GM13976 (cell line): Measurements from ENCODE around the gene TBC1D22A.

Source experiments
- DNase-seq: peaks from one replicate; pipeline ENCODE4 v3.0.0; 2012; ENCODE audit warnings: low spot score
- in situ Hi-C: fragments of 300-500 bp; cut with MboI; formaldehyde crosslinking; loops from one replicate; pipeline ENCODE4 v1.12.0; 2022; ENCODE audit warnings: low sequenced_read_pairs, mixed read lengths, inconsistent platforms; ENCODE audit not compliant: unreplicated experiment
- TF ChIP-seq, protein P1 (sequence below): IDR thresholded peaks from 2 replicates; pipeline ENCODE4 v1.5.1; 2012; ENCODE audit warnings: borderline replicate concordance, mild to moderate bottlenecking; ENCODE audit not compliant: insufficient read depth; ENCODE audit errors: extremely low read depth, missing control alignments, control extremely low read depth

TBC1D22A gene

GRCh38 chr22:47130883-47131631, 368.6 kb downstream of the TBC1D22A start:
- in situ Hi-C loops, result no loop called here
- no peak for DNase-seq
- TF ChIP-seq, protein P1, sequence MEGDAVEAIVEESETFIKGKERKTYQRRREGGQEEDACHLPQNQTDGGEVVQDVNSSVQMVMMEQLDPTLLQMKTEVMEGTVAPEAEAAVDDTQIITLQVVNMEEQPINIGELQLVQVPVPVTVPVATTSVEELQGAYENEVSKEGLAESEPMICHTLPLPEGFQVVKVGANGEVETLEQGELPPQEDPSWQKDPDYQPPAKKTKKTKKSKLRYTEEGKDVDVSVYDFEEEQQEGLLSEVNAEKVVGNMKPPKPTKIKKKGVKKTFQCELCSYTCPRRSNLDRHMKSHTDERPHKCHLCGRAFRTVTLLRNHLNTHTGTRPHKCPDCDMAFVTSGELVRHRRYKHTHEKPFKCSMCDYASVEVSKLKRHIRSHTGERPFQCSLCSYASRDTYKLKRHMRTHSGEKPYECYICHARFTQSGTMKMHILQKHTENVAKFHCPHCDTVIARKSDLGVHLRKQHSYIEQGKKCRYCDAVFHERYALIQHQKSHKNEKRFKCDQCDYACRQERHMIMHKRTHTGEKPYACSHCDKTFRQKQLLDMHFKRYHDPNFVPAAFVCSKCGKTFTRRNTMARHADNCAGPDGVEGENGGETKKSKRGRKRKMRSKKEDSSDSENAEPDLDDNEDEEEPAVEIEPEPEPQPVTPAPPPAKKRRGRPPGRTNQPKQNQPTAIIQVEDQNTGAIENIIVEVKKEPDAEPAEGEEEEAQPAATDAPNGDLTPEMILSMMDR, result no peak

DNA sequence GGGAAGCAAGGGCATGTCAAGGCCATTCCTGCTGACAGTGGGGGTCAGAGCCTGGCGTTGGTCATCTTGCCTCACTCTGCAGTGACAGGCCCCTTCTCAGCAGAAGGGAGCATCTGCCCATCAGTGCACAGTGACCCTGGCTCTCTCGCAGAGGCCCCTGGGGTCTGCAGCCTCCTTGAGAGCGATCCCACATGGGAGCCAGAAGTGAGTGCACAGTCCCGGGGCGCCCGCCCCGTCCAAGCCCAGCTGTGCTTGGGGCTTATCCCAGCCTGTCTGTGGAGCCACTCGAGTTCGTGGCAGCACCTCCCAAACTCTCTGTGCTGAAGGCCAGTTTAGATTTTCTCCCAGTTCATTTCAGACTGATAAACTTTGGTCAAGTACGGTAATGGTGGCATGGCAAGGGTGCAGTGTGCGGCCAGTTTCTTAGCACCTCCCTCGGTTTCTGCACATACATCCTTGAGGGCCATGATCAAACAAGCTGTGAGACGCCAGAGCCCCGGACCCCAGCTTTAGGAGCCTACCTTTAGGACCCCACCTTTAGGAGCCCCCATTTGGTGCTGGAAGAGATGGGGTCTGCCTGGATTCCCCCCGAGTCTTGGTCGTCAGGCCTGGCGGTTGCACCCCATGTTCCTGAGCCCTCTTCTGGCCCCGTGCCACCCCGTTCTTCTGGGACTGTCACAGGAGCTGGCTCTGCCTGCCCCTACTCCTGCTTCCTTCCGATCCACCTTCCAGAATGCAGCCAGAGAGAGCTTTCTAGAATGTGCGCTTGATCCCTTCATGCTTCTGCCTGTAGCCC, 369.4 kb downstream of the TBC1D22A start:
- in situ Hi-C loops, result no loop called here
- TF ChIP-seq, protein P1, result no peak
- no peak for DNase-seq

DNA sequence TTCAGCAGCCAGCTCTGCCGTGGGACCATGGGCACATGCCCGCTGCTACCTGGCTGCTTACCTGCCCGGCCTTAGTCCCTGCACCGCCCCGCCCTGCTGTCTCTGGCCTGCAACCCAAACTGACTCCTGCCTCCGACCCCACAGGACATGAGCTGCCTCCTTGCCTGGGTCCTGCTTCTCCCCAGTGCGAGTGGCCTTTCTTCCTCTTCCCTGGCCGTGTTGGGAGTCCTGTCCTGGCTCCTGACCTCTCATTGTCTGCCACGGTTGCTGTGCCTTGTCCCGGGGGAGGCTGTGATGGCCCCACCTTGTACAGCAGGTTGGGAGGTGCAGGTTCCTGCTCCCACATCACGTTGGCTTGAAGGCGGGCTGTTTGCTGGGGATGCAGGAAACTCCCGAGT, 370.0 kb downstream of the TBC1D22A start:
- in situ Hi-C loops, result no loop called here
- TF ChIP-seq, protein P1, result no peak
- no peak for DNase-seq

DNA sequence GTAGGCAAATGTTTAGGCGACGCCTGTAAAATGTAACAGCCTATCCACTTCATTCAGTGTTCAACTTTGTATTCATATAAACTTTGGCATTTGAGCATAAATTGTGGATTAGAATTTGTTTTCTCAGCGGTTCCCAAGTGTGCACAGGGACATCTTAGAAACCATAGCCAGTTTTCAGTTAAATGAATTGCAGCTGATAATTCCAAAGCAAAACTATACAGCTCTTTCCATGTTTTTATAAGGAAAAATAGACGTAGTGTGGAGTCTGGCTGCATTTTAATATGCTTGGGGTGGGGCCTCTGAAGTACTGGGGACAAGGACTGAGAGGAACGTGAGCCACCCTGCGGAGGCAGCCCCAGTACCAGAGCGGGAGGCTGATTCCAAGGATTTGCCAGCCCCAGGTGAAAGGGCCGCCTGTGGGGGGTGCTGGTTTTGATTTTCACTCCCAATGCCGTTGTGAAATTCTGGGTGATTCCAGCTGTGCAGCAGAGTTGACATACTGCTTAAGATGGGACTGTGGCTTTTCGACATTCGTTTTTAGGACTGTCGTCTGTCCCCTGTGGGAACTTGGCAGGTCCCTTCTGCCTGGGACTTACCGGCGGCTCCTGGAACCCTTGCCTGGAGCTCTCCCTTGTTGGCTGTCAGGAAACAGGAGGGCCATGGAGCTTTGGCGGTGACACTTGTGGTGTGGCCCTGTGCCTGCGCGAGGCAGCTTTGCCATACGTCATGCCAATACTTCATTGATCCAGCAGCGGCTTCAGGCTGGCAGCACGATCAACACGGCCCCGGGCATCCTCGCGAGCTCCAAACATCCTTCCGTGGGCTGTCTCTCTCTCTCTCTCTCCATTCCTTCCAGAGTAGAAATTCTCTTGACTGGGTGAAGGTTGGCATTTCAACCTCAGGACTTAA, 370.9 kb downstream of the TBC1D22A start:
- TF ChIP-seq, protein P1, result no peak
- DNase-seq, result no peak
- in situ Hi-C loops, result no loop called here

- TF ChIP-seq, protein P1, result no peak
- in situ Hi-C loops, result no loop called here
Measured at GRCh38 chr22:47134222-47134621, 371.8 kb downstream of the TBC1D22A start.

DNA sequence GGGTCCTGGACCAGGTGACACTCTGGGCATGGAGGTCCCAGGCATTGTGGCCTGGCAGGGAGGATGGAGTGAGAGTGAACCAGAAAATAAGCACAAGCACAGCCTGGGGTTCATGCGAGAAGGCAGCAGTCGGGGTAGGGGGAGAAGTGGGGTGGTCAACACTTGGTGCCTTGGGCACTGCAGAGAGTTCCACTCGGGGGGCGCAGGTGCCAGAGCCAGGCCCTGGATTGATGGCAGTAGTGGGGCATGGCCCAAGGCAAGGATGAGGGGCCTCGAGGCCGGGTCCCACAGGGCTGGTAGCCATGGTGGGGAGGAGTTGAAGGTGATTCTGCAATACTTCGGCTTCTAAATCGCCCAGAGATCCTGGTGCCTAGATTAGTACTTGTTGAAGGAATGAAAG, 372.9 kb downstream of the TBC1D22A start:
- in situ Hi-C loops, result no loop called here
- no peak for DNase-seq
- TF ChIP-seq, protein P1, result no peak

More at GRCh38 chr22:47134222-47134621, 371.8 kb downstream of the TBC1D22A start:
- DNase-seq, result no peak
